ENCODE results near the gene DENR.
"Not testable (repeated sequence)": the region's sequence is repeated elsewhere in the genome, so short reads cannot be mapped to it uniquely, and the experiment has no call there.

DENR gene

GRCh38 chr12:122743895-122744525, 8.6 kb upstream of the DENR start:
- no peak for DNase-seq

DNA sequence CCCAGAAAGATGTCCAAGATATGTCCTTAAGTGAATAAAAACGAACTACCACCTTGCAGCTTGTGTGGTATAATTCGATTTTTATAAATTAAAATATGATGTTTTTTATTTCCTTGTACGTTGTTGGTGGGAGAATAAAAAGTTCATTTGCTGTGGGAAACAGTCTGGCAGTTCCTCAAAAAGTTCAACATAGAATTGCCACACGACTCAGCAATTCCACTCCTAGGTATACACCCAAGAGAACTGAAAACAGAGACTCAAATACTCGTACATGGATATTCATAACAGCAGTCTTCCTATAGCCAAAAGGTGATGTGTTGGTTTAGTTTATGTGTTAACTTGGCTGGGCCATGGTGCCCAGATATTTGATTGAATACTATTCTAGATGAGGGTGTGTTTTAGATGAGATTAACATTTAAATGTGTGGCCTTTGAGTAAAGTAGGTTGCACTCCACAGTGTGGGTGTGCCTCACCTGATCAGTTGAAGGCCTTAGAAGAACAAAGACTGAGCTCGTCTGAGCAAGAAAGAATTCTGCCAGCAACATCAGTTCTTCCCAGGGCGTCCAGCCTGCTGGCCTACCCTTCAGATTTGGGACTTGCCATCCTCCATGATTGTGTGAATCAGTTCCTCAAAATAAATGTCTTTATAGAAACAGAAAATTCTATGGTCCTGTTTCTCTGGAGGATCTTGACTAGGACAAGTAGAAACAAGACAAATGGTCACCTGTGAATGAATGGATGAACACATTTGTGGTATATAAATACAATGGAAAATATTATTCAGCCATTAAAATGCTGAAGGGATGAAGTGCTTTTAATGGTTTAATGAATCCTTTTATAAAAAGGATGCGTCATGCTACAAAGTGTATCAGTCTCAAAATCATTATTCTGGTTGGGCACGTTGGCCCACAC, 5.1 kb upstream of the DENR start:
- no peak for DNase-seq

- no peak for DNase-seq
Measured at GRCh38 chr12:122749569-122750332, 2.9 kb upstream of the DENR start.

DNA sequence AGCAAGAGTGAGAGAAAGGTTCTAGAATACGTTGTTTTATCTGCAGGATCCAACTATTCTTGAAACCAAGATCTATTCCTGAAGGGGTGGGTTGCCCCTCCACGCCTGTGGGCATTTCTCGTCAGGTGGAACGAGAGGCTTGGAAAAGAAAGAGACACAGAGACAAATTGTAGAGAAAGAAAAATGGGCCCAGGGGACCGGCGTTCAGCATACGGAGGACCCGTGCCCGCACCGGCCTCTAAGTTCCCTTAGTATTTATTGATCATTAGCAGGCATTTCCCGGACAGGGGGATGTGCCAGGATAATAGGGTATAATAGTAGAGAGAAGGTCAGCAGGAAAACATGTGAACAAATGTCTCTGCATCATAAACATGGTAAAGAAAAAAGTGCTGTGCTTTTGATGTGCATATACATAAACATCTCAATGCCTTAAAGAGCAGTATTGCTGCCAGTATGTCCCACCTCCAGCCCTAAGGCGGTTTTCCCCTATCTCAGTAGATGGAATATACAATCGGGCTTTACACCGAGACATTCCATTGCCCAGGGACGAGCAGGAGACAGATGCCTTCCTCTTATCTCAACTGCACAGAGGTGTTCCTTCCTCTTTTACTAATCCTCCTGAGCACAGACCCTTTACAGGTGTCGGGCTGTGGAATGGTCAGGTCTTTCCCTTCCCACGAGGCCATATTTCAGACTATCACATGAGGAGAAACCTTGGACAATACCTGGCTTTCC, 1.7 kb upstream of the DENR start:
- DNase-seq = not testable (repeated sequence)

- DNase-seq = no peak
Measured at GRCh38 chr12:122753319-122753650, 661 bp downstream of the DENR start.

DNA sequence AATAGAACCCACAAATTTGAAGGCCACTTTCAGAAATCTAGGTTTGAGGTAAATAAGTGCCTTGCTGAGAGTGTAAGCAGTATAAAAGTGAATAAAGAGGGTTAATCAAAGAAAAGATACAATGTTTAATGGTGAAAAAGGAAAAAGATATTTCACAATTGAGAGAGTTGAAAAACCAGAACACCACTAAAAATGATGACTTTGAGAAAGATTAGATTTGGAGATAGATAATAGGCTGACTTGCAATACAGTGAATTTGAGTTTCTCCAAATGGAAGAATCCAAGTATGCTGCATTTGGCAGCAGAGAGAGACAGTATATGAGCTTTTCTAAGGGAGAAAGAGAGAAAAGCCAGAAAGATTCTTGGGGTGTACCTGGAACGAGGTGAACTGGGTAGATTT, 2.2 kb downstream of the DENR start:
- no peak for DNase-seq

DNA sequence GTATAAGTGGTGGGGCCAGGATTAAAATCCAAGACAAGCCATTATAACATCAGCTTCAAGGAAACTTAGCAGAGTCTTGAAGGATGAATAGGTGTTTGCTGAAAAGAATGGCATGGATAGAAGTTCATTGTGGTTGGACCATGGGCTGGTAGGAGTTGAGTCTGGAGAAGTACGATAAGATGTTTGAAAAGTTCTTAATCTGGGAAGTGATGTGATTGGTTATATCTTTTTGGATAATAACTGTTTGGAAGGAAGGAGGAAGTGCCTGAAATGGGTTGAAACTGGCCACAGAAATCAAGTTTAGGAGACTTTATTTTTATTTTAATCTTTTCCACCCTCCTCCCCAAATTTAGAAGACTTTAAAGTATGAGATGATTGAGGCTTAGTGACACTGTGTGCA, 4.9 kb downstream of the DENR start:
- no peak for DNase-seq

- DNase-seq = no peak
Measured at GRCh38 chr12:122785503-122785902, 32.9 kb downstream of the DENR start.

- DNase-seq = no peak
Measured at GRCh38 chr12:122788387-122788786, 35.8 kb downstream of the DENR start.

DNA sequence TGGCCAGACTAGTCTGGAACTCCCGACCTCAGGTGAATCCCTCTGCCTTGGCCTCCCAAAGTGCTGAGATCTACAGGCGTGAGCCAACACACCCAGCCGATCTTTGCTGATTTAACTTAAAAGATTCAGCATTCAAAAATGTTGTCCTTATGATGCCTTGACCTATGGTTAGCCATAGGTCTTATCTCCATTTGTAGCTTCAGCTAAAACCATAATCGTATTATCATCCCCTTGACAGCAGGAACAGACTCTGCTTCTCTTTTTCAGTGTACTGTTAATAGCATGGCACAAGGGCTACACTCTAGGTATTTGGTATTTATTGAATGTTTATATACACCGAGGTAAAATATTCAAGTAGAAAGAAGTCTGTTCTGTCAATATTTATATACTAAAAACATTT, 37.0 kb downstream of the DENR start:
- DNase-seq = no peak

- no peak for DNase-seq
Measured at GRCh38 chr12:122790393-122791075, 37.9 kb downstream of the DENR start.

GRCh38 chr12:122793685-122794106, 41.1 kb downstream of the DENR start:
- DNase-seq = no peak

- no peak for DNase-seq
Measured at GRCh38 chr12:122795807-122796206, 43.2 kb downstream of the DENR start.

DNA sequence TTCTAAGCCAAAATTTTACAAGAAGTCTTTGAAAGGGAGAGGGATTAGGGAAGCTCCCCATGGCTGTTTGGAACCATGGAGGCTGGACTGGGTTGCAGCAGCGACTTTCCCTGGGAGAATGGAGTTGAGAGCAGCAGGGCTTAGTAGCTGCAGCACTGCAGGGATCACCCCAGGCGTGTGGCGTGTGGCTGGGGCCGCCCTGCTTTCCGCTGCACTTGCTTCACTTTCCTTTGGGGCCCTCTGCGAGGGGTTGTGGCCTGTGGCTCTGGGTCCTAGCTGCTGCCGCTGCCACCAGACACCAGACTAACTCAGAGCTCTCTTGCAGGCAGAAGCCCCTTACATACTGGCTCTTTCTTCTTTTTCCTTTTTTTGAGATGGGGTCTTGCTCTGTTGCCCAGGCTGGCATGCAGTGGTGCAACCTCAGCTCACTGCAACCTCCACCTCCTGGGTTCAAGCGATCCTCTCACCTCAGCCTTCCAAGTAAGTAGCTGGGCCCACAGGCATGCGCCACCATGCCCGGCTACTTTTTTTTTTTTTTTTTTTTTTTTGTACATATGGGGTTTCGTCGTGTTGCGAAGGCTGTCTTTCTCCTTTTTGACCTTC, 47.1 kb downstream of the DENR start:
- no peak for DNase-seq

DNA sequence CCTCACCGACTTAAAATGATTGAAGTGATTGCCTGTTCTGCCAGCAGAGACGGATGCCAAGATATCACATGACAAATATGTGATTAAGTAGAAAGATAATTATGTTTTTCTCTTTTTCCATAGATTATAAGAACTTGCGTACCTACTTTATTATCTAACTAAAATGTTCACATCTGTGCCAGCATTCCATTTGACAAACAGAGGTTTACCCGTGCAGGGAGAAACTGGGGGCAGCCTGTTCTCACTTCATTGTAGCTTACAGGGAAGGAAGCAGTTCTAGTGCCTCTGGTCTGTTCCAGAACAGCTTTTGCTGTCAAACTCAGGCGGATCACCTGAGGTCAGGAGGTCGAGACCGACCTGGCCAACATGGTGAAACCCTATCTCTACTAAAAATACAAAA, 51.3 kb downstream of the DENR start:
- no peak for DNase-seq

DNA sequence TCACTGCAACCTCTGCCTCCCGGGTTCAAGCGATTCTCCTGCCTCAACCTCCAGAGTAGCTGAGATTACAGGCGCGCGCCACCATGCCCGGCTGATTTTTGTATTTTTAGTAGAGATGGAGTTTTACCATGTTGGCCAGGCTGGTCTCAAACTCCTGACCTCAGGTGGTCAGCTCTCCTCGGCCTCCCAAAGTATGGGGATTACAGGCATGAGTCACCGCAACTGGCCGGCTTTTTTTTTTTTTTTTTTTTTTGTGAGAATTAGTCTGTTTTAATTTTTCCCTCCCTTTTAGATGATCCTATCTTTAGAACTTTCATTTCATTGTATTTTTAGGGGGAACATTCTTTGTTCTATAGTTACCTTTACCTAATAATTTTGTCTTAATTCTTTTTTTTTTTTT, 52.3 kb downstream of the DENR start:
- not testable (repeated sequence) for DNase-seq

DNA sequence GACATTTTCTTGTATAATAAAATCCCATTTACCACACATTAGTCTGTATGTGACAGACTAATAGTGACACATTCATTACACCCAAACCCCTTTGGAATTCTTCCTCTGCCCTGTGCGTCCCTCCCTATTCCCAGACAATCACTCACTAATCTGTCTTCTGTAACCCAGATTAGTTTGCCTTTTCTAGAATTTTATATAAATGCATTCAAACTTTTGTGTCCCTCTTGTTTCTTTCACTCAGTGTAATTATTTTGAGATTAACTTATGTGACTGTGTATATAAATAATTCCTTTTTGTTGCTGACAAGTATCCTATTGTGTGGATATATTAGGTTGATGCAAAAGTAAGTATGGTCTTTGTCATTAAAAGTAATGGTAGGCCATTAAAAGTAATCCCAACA, 55.0 kb downstream of the DENR start:
- no peak for DNase-seq

GRCh38 chr12:122811777-122812176, 59.2 kb downstream of the DENR start:
- no peak for DNase-seq

- no peak for DNase-seq
Measured at GRCh38 chr12:122813310-122813713, 60.7 kb downstream of the DENR start.

GRCh38 chr12:122819209-122819785, 66.7 kb downstream of the DENR start:
- DNase-seq = no peak

DNA sequence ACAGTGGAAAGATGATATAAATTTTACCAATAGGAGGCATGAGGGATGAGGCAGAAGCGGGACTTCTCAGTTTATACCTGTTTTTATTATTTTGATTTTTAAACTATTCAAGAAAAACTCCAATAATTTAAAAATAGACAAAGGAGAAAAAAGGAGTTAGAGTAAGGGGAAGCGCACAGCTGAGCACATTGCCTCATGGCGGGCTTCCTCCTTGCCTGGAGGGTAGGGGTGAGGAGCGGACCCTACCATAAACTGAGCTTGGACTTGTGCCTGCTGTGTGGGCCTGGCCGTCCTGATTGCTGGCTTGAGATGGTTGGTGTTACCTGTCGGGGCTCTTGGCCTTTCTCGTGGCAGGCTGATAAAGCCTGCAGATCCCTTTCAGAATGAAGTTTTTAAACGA, 67.5 kb downstream of the DENR start:
- DNase-seq = no peak
